ENCODE results near the gene ATP6V0B.

DNA sequence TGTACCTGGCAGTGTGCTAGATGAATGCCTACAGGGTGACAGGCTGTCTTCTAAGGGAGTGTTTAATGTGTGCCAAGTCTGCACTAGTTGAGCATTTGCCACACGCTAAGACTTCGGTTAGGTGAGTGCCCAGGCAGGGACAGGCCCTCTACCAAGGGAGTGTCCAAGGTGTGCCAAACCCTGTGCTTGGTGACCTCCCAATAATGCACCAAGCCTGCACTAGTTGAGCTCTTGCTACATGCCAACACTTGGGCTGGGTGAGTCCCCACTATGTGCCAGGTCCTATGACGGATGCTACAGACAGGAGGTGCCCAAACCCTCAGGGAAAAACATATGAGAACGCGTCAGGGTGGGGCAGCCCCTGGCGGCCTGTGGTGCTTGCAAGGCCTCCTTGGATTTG, 45.7 kb downstream of the ATP6V0B start:
- TF ChIP-seq, protein P1, sequence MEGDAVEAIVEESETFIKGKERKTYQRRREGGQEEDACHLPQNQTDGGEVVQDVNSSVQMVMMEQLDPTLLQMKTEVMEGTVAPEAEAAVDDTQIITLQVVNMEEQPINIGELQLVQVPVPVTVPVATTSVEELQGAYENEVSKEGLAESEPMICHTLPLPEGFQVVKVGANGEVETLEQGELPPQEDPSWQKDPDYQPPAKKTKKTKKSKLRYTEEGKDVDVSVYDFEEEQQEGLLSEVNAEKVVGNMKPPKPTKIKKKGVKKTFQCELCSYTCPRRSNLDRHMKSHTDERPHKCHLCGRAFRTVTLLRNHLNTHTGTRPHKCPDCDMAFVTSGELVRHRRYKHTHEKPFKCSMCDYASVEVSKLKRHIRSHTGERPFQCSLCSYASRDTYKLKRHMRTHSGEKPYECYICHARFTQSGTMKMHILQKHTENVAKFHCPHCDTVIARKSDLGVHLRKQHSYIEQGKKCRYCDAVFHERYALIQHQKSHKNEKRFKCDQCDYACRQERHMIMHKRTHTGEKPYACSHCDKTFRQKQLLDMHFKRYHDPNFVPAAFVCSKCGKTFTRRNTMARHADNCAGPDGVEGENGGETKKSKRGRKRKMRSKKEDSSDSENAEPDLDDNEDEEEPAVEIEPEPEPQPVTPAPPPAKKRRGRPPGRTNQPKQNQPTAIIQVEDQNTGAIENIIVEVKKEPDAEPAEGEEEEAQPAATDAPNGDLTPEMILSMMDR (IDR thresholded peaks at IDR 0.05), result no peak
- no peak for TF ChIP-seq POLR2A (IDR thresholded peaks at IDR 0.05)

All from lower leg skin (tissue), 3 donors.